HepG2 (cell line): Measurements from ENCODE around the gene PSMB11. TPM values are rescaled to one million over a fixed set of nuclear protein-coding genes. Genes with fewer than 3 reads are reported as not detected.

ENCODE experiments used
- AGO2 ChIP-seq: fragments of 200-400 bp; formaldehyde crosslinking; optimal IDR thresholded peaks from 2 replicates; pipeline ENCODE3; 2017; ENCODE audit warnings: mild to moderate bottlenecking, low read depth, low read length, moderate library complexity
- AKAP8 ChIP-seq: sonication (generic); formaldehyde crosslinking; IDR thresholded peaks from 2 replicates; pipeline ENCODE4 v1.5.1; 2020; ENCODE audit warnings: mild to moderate bottlenecking, missing genetic modification reagents
- CENPT ChIP-seq: sonication (generic); formaldehyde crosslinking; IDR thresholded peaks from 2 replicates; pipeline ENCODE4 v1.8.0; 2022; ENCODE audit warnings: low read depth, mild to moderate bottlenecking, moderate library complexity, missing genetic modification reagents
- NFIB ChIP-seq: sonication (generic); formaldehyde crosslinking; IDR thresholded peaks from 2 replicates; pipeline ENCODE4 v1.9.0; 2021; ENCODE audit warnings: missing genetic modification reagents, mild to moderate bottlenecking, borderline replicate concordance
- RBM22 ChIP-seq: fragments of 200-400 bp; formaldehyde crosslinking; optimal IDR thresholded peaks from 2 replicates; pipeline ENCODE3; 2017; ENCODE audit warnings: mild to moderate bottlenecking, low read length, moderate library complexity
- ZNF225 ChIP-seq: sonication (generic); formaldehyde crosslinking; IDR thresholded peaks from 2 replicates; pipeline ENCODE4 v1.4.0; 2020; ENCODE audit warnings: mild to moderate bottlenecking, missing genetic modification reagents
- ZNF333 ChIP-seq: sonication (generic); formaldehyde crosslinking; IDR thresholded peaks from 2 replicates; pipeline ENCODE4 v1.4.0; 2020; ENCODE audit warnings: mild to moderate bottlenecking, missing genetic modification reagents, borderline replicate concordance
- ZNF563 ChIP-seq: sonication (generic); formaldehyde crosslinking; IDR thresholded peaks from 2 replicates; pipeline ENCODE4 v1.8.0; 2022; ENCODE audit warnings: mild to moderate bottlenecking, moderate library complexity, missing genetic modification reagents
- ZNF564 ChIP-seq: sonication (generic); formaldehyde crosslinking; IDR thresholded peaks from 2 replicates; pipeline ENCODE4 v1.8.1; 2023; ENCODE audit warnings: mild to moderate bottlenecking, missing genetic modification reagents
- polyA plus RNA-seq, 8 experiments: library from polyadenylated mRNA; depleted of rRNA in 3 of 8; stranded (reverse) in 7 of 8; unstranded in 1 of 8; fragments of >200 nt; fragmentation: Illumina TruSeq in 4 of 8; extraction: Trizol in 4 of 8; gene quantifications; 2 replicates each; pipeline versions ENCODE4 v1.2.1 to v1.2.3, GENCODE V29; 2011 to 2016; ENCODE audit warnings: low read depth in 4 of 8, missing spikeins in 1 of 8, mixed read lengths in 1 of 8; ENCODE audit not compliant: insufficient read depth in 1 of 8
- total RNA-seq, 5 experiments: library from RNA; depleted of rRNA; stranded (reverse); fragments of >200 nt; fragmentation: Illumina TruSeq; extraction: Trizol; gene quantifications; 2 replicates each; pipeline ENCODE4 v1.2.3, GENCODE V29; 2016; ENCODE audit warnings: low read depth in 1 of 5
- TF ChIP-seq, protein P1 (sequence below): sonication (generic); formaldehyde crosslinking; IDR thresholded peaks from 2 replicates; pipeline ENCODE4 v1.5.0; 2020; ENCODE audit warnings: missing genetic modification reagents, mild to moderate bottlenecking, borderline replicate concordance
- TF ChIP-seq, protein P2 (sequence below): sonication (generic); IDR thresholded peaks from 2 replicates; pipeline ENCODE4 v1.6.1; 2016; ENCODE audit warnings: low read depth, borderline replicate concordance
- TF ChIP-seq, protein P3 (sequence below): sonication (generic); formaldehyde crosslinking; conservative IDR thresholded peaks from 2 replicates; pipeline ENCODE4 v1.4.0; 2020; ENCODE audit warnings: missing genetic modification reagents
- TF ChIP-seq, protein P4 (sequence below): sonication (generic); formaldehyde crosslinking; IDR thresholded peaks from 2 replicates; pipeline ENCODE4 v1.8.0; 2022; ENCODE audit warnings: mild to moderate bottlenecking, missing genetic modification reagents, moderate library complexity

PSMB11 gene
- total and polyA plus RNA-seq, 2 of the 13 experiments (the other 11 are each of a cell fraction or from before 2014, with no cell fraction given): not detected

DNA sequence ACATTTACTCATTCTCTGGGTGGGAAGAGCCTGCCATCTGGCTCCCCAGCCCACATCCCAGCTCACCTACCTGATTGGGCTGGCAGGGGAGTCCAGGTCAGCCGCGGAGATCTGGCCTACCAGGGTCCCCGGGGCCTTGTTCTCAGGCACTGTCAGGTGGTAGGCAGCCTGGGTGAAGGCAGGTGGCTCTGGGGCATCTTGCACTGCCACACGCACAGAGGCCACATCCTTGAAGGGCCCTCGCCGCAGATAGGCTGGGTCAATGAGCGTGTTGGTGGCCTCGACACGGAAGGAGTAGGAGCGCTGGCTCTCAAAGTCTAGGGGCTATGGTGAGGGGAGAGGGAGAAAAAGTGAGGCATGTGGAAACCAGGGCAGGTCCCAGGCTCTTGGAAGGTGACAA, 11.4 kb downstream of the PSMB11 start (continued):
- TF ChIP-seq, protein P1, sequence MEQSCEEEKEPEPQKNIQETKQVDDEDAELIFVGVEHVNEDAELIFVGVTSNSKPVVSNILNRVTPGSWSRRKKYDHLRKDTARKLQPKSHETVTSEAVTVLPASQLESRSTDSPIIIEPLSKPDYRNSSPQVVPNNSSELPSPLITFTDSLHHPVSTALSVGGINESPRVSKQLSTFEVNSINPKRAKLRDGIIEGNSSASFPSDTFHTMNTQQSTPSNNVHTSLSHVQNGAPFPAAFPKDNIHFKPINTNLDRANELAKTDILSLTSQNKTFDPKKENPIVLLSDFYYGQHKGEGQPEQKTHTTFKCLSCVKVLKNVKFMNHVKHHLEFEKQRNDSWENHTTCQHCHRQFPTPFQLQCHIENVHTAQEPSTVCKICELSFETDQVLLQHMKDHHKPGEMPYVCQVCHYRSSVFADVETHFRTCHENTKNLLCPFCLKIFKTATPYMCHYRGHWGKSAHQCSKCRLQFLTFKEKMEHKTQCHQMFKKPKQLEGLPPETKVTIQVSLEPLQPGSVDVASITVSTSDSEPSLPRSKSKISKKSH (CRISPR knock-in tag): peak; percentile 25; the same call in 1 of the 2 replicates
- TF ChIP-seq, protein P2, sequence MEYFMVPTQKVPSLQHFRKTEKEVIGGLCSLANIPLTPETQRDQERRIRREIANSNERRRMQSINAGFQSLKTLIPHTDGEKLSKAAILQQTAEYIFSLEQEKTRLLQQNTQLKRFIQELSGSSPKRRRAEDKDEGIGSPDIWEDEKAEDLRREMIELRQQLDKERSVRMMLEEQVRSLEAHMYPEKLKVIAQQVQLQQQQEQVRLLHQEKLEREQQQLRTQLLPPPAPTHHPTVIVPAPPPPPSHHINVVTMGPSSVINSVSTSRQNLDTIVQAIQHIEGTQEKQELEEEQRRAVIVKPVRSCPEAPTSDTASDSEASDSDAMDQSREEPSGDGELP: no peak
- TF ChIP-seq ZNF564 (no peak), ZNF333 (peak; percentile 37; the same call in 1 of the 2 replicates), NFIB (CRISPR knock-in tag) (no peak), RBM22 (no peak), ZNF563 (CRISPR knock-in tag) (peak; percentile 31; the same call in 1 of the 2 replicates), ZNF225 (peak; percentile 85; the same call in 1 of the 2 replicates), CENPT (CRISPR knock-in tag) (0 out of 2 replicates have a peak, but pooled peaks have one; percentile 37), AKAP8 (CRISPR knock-in tag) (no peak), AGO2 (no peak)
- TF ChIP-seq, protein P3, sequence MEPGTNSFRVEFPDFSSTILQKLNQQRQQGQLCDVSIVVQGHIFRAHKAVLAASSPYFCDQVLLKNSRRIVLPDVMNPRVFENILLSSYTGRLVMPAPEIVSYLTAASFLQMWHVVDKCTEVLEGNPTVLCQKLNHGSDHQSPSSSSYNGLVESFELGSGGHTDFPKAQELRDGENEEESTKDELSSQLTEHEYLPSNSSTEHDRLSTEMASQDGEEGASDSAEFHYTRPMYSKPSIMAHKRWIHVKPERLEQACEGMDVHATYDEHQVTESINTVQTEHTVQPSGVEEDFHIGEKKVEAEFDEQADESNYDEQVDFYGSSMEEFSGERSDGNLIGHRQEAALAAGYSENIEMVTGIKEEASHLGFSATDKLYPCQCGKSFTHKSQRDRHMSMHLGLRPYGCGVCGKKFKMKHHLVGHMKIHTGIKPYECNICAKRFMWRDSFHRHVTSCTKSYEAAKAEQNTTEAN: no peak
- TF ChIP-seq, protein P4, sequence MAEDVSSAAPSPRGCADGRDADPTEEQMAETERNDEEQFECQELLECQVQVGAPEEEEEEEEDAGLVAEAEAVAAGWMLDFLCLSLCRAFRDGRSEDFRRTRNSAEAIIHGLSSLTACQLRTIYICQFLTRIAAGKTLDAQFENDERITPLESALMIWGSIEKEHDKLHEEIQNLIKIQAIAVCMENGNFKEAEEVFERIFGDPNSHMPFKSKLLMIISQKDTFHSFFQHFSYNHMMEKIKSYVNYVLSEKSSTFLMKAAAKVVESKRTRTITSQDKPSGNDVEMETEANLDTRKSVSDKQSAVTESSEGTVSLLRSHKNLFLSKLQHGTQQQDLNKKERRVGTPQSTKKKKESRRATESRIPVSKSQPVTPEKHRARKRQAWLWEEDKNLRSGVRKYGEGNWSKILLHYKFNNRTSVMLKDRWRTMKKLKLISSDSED: peak; percentile 62; the same call in 1 of the 2 replicates
